NOMO-1 treated with DMSO at 0.1 percent for 48 hours (cell line): ENCODE results near the gene TMEM147.

Experiments
- DNase-seq: peaks from one replicate; lab custom pipeline; 2025; ENCODE audit not compliant: unreplicated experiment; lab: John Stamatoyannopoulos, UW

Gene TMEM147

GRCh38 chr19:35545855-35546381 is 492 bp downstream of the TMEM147 start:
- DNase-seq, result peak; percentile 12

- DNase-seq, result no peak
These were observed 1.1 kb downstream of the TMEM147 start for GRCh38 chr19:35546532-35546931.

- peak; percentile 56 for DNase-seq
These were observed 3.9 kb downstream of the TMEM147 start for GRCh38 chr19:35549174-35549788.

- no peak for DNase-seq
These were observed 4.6 kb downstream of the TMEM147 start for GRCh38 chr19:35549879-35550523.

- no peak for DNase-seq
These were observed 5.8 kb downstream of the TMEM147 start for GRCh38 chr19:35551091-35551810.

- no peak for DNase-seq
These were observed 7.3 kb downstream of the TMEM147 start for GRCh38 chr19:35552534-35553384.

- DNase-seq, result no peak
These were observed 8.1 kb downstream of the TMEM147 start for GRCh38 chr19:35553385-35554000.

- no peak for DNase-seq
These were observed 8.7 kb downstream of the TMEM147 start for GRCh38 chr19:35554076-35554475.

GRCh38 chr19:35555301-35556005 is 10.0 kb downstream of the TMEM147 start:
- DNase-seq, result no peak

GRCh38 chr19:35556025-35556590 is 10.7 kb downstream of the TMEM147 start:
- DNase-seq, result no peak

GRCh38 chr19:35556846-35557538 is 11.6 kb downstream of the TMEM147 start:
- no peak for DNase-seq

GRCh38 chr19:35557539-35558399 is 12.3 kb downstream of the TMEM147 start:
- DNase-seq, result no peak

GRCh38 chr19:35558400-35559280 is 13.2 kb downstream of the TMEM147 start:
- no peak for DNase-seq

GRCh38 chr19:35559281-35559659 is 13.8 kb downstream of the TMEM147 start:
- DNase-seq, result no peak

GRCh38 chr19:35559781-35560180 is 14.4 kb downstream of the TMEM147 start:
- DNase-seq, result no peak

- DNase-seq, result no peak
These were observed 14.8 kb downstream of the TMEM147 start for GRCh38 chr19:35560271-35560670.

GRCh38 chr19:35560677-35561076 is 15.3 kb downstream of the TMEM147 start:
- DNase-seq, result no peak
